ENCODE results near the gene RRH.

- TF ChIP-seq, protein P1, sequence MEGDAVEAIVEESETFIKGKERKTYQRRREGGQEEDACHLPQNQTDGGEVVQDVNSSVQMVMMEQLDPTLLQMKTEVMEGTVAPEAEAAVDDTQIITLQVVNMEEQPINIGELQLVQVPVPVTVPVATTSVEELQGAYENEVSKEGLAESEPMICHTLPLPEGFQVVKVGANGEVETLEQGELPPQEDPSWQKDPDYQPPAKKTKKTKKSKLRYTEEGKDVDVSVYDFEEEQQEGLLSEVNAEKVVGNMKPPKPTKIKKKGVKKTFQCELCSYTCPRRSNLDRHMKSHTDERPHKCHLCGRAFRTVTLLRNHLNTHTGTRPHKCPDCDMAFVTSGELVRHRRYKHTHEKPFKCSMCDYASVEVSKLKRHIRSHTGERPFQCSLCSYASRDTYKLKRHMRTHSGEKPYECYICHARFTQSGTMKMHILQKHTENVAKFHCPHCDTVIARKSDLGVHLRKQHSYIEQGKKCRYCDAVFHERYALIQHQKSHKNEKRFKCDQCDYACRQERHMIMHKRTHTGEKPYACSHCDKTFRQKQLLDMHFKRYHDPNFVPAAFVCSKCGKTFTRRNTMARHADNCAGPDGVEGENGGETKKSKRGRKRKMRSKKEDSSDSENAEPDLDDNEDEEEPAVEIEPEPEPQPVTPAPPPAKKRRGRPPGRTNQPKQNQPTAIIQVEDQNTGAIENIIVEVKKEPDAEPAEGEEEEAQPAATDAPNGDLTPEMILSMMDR (IDR thresholded peaks at IDR 0.05; ENCODE audit: insufficient read depth, low read length, poor library complexity, severe bottlenecking) = no peak
- no peak for TF ChIP-seq EZH2phosphoT487 (conservative IDR thresholded peaks at IDR 0.05; ENCODE audit: low read length)
These were observed 20.7 kb downstream of the RRH start for GRCh38 chr4:109848501-109848900.
